Measurements from ENCODE around the gene POMP.

POMP gene, protein sequence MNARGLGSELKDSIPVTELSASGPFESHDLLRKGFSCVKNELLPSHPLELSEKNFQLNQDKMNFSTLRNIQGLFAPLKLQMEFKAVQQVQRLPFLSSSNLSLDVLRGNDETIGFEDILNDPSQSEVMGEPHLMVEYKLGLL

DNA sequence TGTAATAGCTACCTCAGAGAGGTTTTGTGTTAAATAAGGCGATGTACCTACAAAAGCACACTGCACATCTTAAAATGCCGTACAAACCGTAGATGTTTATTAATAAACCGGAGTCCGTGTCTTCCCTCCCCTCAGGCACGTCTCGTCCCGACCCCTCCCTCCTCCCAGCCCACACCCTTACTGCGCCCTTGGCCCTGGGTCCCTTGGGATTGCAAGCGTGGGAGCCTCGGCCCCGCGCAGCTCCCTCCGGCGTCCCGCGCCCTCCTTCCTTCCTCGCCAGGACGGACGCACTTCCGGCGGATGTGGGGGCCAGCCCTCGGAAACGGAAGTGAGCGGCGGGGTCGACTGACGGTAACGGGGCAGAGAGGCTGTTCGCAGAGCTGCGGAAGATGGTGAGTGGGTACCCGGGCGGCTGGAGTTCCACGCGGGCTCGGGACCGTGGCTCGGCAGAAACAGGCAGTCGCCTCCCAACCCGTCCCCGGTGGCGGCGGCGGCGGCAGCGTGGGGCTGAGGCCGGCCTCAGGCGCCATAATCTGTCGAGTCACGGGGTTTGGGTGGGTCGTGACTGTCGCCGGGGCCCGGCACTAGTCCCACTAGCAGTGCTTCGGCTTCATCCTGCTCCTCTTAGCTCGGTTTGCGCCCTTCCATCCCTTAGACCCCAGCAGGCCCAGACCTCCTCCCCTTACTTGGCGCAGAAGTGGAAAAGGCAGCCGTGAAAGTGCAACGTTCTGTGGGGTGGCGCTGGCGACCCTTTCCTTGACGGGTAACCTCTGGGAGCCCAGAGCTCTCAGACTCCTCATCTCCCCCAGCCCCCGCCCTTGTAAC is at the start of gene POMP:
Gene POMP (plus strand): TSS at position 335 of the 825 bp plus-strand sequence. CDS start 55 bp downstream, at position 390.
- DNase-seq, result peak; percentile 97

DNA sequence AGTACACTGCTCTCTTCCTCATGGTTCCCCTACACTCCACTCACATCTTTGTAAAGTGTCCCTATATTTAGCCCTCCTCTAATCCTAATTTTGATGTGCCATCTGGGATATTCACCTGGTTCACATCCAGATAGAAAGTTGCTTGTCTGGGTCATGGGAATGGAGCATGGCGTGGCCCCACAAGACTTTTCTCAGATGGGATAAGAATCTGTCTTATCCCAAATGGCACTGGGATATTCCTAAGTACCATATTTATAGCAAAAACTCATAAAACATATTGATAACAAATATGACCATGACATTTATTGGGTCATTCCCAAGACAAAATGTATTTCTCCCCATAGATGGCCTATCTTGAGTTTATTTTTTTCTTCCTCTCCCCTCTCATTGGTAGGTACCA is 49.5 kb upstream of the POMP start:
- DNase-seq, result no peak

DNA sequence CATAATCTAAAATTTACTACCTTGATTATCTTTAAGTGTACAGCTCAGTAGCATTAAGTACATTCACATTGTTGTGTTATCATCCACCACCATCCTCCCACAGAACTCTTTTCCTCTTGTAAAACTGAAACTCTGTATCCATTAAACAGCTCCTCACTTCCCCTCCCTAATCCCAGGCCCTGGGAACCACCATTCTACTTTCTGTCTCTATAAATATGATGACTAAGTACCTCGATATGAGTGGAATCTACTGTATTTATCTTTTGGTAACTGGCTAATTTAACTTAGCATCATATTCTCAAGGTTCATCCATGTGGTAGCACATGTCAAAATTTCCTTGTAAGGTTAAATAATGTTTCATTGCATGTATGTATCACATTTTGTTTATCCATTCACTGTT is 49.0 kb upstream of the POMP start:
- DNase-seq, result no peak

DNA sequence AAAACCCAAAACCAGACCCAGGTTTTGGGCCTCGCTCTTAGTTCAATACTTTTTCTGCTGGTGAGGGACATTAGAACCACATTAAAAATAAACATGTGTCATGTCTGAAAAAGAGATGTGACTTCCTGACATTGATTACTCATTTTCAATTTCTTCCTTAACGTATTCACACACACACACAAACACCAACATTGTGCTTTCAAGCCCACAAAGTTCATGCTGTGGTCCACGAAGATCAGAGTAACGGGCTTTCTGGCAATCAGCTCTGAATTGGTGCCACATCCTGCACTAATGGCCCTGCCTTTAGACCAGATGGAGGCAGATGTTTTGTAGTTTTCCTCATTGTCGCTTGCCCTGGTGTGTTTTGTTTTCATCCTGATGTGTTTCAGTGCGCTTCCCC is 47.9 kb upstream of the POMP start:
- no peak for DNase-seq

DNA sequence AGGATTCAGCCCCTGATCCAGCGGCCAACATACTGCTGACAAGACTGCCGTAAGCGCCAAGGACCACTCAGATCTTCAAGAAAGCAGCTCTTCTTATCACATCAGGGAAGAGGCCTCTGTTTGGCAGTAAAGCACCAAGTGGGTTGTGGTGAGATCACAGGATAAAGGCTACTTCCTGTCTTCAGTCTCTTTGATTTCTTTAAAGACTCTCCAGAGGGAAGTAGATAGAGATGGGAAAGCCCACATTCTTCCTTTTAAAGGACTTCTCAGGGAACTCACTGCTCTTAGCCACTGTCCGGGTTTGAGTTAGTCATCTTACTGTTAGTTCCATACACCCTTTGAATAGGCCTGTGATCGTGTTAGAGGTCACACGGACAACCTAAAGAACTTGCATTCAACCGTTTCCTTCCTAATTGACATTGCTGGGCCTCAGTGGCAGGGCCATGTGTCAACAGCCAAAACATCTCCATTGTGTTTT is 47.2 kb upstream of the POMP start:
- no peak for DNase-seq

DNA sequence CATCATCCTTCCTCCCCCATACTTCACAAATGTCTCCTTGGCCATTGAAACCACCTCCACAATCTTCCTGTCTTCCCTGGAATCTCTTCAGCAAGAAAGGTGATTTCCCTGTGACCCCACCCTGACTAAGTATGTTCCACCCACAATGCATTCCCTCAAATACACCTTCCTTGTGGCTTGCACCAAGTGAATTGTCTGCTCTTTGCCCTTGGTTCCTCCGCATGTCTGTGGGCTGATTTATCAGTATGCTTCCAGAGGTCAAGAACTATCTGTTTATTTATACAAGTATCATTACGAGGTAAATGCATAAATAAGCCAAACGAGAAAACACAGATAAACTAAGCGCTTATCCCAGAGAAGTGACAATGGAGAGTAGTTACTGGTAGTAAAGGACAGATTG is 45.4 kb upstream of the POMP start:
- DNase-seq, result no peak

DNA sequence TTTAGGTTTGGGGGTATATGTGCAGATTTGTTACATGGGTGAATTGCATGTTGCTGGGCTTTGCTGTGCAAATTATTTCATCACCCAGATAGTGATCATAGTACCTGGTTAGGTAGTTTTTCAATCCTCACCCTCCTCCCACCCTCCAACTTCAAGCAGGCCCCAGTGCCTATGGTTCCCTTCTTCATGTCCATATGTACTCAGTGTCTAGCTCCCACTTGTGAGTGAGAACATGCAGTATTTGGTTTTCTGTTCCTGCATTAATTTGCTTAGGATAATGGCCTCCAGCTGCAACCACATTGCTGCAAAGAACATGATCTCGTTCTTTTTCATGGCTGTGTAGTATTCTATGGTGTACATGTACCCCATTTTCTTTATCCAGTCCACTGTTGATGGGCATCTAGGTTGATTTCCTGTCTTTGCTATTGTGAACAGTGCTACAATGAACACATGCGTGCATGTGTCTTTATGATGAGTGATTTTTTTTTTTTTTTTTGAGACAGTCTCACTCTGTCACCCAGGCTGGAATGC is 42.9 kb upstream of the POMP start:
- DNase-seq, result no peak

DNA sequence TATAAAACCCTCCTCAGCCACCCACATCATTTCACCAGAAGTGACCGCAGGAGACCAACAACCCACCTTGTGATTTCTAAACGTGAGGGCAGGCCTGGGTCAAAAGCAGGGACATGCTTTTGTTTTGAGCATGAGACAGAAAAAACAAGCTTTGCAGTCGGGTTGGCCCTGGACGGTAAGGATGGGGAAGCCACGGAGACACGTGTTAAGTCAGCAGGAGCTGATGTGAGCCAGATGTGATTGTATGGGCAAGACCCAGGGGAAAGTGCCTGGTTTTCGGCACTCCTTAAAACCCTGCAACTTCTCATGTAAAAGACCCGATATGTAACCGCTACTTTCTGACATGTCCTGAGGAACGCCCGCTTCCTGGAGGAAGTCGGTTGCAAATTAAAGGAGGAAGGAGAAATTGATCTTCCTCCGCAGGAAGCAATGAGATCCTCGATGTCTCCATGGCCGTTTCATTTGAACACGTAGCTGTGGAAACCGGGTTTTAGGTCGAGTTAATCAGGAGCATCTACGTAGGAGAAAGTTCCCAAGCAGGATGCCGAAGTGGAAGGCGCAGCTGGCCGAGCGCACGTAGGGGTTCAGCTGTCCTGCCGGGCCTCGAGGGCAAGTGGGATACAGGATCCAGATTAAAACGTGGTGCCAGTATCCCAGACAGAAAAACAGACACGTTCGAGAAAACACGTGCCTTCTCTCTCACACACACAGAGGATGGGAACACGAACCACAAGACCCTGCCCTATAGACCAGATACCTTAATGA is 40.5 kb upstream of the POMP start:
- DNase-seq, result no peak

DNA sequence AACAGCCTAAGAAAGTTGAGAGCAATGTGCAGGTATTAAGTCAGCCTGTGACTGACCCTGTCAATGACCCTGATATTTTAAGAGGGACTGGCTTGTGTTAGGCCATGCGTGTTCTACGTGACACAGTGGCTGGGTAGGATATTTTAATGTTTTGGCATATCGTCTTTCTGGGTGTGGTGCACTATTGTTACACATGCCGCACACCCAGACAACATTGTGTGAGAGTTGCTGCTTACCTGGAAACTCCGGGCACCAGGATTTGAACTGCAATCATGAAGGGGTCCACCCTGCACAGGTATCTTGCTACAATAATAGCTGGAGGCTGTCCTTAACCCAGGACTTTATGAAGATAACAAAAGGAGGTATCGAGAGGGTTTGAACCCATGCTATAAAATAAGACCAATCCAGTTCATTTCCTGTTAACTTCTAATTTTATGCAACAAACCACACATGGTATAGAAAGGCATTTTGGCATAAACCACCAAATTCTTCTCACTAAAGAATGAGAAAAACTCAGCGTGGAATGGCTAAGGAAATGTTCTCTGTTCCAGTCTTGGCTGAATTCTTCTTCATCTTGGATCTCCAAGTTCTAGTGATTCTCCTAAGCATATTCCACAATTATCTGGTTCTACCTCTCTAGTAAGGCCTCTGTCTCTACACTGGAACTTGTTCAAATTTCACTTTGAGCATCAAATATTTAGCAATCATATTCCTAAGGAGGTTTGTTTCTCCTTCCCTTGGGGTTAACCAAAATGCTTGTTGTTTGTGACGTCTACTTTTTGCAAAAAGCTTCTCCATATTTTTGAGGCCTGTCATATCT is 38.7 kb upstream of the POMP start:
- DNase-seq, result no peak

DNA sequence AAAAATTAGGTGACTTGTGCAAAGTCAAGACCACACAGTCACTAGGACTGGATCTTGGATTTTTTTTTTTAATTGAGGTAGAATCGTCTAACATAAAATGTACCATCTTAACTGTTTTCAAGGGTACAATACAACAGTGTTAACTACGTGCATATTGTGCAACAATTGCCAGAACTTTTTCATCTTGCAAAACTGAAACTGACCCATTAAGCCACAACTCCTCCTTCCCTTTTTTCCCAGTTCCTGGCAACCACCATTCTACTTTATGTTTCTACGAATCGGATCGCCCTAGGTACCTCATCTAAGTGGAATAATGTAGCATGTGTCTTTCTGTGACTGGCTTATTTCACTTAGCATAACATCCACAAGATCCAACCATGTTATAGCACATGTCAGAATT is 37.5 kb upstream of the POMP start:
- DNase-seq, result no peak

DNA sequence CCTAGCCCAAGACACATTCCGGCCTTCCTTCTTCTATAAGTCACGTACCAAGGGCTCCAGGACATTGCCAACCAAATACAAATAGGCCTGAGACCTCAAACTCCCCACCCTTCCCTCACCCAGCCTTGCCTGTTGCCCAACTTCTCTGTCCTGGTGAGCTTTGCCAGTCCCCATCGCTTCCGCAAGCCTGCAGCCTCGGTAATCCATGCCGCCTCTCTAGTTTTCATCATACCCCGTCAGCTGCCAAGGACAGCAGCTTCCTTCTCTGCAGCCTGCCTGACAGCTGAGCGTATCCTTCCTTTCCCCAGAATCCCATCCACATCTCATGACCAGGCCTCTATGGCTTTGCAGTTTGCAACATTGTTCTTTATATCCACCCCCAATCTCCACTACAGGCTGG is 36.6 kb upstream of the POMP start:
- no peak for DNase-seq

DNA sequence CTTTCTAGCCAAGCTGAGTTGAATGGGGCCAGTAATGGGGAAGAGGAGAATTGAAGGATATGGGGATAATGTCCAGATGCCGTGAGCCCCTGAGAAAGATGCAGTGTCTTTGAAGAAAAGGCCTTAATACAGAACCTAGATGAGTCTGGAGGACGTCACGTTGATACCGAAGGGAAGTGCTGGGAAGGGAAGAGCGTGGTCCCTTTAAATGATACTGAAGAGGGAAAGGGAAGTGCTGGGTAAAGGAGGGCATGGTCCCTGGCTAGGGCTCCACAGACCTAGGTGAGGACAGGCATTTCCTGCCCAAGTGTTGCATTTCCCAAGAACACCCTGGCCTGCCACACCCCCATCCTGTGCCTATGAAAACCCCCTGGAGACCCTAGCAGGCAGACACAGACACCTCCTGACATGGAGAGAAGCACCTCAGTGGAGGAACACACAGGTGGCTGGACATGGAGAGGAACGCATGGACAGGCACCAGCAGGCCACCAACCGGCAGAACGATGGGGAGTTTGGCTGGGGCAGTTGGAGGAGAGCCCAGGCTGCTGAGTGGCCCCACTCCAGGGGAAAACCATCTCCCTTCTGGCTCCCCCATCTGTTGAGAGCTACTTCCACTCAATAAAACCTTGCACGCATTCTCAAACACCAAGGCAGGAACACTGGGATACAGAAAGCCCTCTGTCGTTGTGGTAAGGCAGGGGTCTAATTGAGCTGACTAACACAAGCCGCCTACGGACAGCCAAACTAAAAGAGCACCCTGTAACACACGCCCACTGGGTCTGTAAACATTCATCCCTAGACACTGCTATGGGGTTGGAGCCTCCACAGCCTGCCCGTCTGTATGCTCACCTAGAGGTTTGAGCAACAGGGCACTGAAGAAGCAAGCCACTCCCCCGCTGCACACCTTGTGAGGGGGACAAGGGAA is 34.9 kb upstream of the POMP start:
- DNase-seq, result no peak

DNA sequence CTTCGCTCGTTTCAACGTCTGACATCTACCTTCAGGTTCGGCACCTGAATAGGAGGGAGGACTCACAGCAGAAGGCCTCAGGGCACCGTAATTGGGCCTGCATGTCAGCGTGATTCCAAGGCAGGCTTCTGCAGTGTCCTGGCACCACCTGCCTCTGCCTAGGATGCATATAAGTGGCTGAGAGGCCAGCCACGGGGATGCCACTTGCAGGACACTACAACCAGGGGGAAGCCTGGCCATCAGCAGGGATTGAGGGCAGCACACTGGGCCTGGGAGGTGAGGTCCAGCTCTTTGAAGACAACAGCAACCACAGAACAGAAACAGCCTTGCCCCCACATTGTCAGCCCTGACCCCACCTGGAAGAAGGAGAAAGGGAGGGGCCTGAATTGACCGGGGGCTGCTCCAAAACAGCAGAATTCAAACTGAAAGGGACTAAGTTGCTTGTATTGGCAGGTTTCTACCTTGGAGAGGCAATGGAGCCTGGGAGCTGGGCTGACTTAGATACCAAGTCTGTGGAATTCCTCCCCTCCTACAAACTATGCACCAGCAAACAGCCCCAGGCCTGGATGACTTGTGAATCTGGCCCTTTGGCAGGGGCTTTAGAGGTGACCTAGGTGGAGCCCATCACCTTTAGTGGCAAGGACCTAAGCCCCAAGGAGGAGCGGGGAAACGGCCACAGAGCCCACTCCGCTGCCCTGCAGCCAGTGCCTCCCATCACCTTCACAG is 34.1 kb upstream of the POMP start:
- no peak for DNase-seq

DNA sequence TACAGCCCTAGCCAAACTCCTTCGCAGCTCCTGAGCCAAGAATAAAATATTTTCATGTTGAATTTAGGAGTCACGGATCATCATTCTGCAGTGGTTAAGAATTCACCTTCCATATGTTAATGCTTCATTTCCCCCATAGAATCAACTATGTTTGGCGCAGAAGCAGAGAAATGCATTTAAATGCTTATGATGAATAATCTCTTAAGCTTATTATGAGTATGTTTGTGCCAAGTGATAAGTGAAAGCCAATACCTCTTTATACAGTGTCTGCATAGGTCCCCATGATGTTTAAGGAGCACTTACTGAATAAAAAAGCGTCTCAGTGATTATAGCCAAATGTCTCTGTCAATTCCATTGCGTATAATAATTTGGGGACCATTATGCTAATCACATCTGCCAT is 32.7 kb upstream of the POMP start:
- DNase-seq, result no peak

DNA sequence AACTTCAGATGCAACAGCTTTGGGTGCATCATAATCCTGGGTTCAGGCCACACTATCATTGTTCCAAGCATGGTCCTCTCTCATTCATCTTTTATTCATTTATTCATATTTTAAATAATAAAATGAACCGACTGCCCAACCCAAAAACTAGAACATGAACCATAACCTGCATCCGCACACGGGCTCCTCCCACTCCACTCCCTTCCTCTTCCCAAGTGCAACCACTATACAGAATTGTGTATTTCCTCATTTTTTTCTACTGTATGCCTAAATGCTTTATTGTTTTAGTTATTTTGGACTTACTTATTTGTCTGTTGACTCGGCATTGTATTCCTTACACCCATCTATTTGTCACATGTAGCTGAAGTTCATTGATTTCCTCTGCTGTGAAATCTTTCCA is 30.7 kb upstream of the POMP start:
- DNase-seq, result no peak

DNA sequence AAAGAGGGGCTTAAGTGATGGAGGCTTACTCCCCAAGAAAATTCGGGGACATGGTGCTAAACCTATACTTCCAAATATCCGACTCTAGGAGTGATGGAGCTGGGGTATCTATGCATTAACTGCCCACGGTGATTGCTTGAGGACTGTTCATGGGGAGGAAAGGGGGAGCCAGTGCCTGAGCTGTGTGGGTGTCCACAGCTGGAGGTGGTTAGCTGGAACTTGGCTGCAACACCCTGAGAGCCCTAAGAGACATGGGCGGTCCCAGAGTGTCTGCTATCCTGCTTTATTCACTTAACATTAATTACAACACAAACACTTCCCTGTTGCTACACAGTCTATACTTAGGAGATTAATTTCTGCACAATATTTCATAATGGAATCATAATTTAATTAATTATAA is 28.1 kb upstream of the POMP start:
- DNase-seq, result no peak

DNA sequence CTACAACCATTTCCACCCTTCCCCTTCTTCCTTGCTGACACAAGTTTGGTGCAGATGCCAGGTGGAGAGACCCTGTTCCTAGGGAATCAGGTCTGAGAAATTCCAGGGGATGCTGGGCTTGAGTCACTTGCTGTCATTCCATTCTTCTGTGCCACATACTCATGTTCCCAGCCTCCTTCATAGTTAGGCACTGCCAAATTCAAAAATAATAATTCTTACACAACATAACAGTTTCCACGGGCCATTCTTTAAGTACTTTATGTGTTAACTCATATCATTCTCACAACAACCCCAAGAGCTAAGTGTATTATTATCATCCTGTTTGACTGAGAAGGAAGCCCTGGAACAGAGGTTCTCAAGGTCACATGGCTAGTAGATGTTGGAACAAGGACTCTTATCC is 27.1 kb upstream of the POMP start:
- DNase-seq, result no peak

DNA sequence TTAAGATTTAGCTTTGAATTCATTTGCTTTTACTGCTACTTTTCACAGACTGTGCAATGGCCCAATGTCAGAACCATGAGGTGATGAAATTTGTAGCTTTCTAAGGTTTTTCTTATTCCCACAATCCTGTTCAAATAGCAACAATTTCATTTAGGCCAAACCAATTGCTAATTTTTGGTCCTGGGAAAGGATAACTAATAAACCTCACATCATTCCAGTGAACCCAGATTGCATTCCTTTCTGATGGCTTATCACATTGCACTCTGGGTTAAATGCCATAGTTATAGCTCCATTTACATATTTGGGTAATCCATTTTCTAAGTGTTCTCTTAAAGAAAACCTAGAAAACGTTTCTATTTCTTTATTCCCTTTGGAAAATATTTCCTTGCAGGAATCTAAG is 22.9 kb upstream of the POMP start:
- DNase-seq, result no peak

DNA sequence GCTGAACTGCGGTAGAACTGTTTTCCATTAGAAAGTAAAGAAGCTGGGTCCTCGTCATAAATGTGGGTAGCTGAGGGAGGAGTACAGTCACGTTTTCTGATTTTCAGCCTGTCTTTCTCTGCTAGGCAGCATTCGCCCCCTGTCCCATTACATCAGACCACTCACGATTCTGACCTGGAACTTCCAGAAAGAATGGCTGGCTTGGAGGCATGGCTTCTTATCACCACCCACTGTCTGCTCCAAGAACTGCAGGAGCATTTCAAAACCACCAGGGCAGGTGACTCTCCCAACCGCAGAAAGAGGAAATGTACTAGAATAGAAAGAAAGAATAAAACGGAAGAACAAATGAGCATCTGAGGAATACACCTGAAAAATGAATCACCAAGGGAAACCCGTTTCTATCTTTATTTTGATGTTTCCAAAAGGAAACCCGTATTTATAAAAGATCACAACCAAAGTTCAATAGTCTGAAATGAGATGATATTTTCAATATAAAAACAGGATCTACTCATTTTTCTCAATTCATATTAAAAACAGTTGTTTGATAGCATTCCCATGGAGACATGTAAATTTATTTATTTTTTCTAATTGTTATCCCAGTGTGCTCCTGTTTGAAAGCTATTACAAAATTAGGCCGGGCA is 22.1 kb upstream of the POMP start:
- DNase-seq, result peak; percentile 77

DNA sequence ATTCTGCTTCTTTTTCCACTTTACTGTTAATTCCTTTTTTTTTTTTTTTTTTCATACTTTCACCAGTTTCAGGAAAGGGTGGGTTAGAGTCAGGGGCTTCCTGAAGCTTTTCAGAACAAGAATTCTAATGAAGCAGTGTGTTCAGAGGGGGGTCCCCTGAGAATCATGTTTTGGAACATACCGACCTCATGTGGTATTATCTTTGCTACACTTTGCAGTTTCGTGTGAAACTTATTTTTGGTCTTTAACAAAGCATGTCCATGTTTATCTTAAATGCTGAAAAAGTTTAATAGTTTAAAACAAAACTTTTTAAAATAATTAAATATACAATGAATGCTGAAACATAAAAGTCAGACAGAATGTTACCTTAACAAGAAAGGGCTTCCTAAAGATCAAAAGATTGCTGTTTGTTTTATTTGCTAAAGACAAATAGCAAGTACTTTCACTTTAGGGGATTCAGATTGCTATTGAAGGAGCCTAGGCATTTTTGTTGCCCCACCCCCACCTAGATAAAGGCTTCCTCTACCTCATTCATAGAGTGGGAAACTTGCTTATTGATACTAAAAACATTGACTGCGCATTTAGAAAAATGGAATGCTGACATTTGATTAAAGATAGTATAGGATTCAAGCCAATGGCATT is 21.1 kb upstream of the POMP start:
- DNase-seq, result no peak
